HepG2 (cell line): ENCODE data around the gene DQX1. TPM values are rescaled to one million over a fixed set of nuclear protein-coding genes. Genes with fewer than 3 reads are reported as not detected.

Experiments
- EHMT2 ChIP-seq: fragments of 200-600 bp; sonication (generic); IDR thresholded peaks from 2 replicates; pipeline ENCODE4 v1.7.0; 2017; ENCODE audit warnings: antibody characterized with exemption, low read depth, low read length, borderline replicate concordance
- HNF1A ChIP-seq, 2 experiments: sonication (generic) in 1 of 2; formaldehyde crosslinking in 1 of 2; IDR thresholded peaks; 2 replicates each; pipeline versions ENCODE4 v1.4.0 to v1.6.1; 2016 to 2020; ENCODE audit warnings: borderline replicate concordance in 1 of 2, low read depth in 1 of 2, mild to moderate bottlenecking in 1 of 2, missing genetic modification reagents in 1 of 2
- RFXAP ChIP-seq: sonication (generic); formaldehyde crosslinking; IDR thresholded peaks from 2 replicates; pipeline ENCODE4 v1.4.0; 2020; ENCODE audit warnings: missing genetic modification reagents, borderline replicate concordance
- SRF ChIP-seq: IDR thresholded peaks from 2 replicates; pipeline ENCODE4 v1.6.1; 2011; ENCODE audit warnings: mild to moderate bottlenecking, low read depth, low read length, moderate library complexity
- SRSF4 ChIP-seq: fragments of 200-400 bp; formaldehyde crosslinking; IDR thresholded peaks from one replicate; pipeline ENCODE4 v1.6.1; 2018; ENCODE audit warnings: mild to moderate bottlenecking, low read depth, low read length, moderate library complexity; ENCODE audit not compliant: poor library complexity, severe bottlenecking
- THAP9 ChIP-seq: sonication (generic); formaldehyde crosslinking; IDR thresholded peaks from 2 replicates; pipeline ENCODE4; 2020; ENCODE audit warnings: missing genetic modification reagents, mild to moderate bottlenecking, borderline replicate concordance
- ZNF441 ChIP-seq: sonication (generic); formaldehyde crosslinking; IDR thresholded peaks from 2 replicates; pipeline ENCODE4 v1.7.0; 2021; ENCODE audit warnings: missing genetic modification reagents, borderline replicate concordance
- ZNF792 ChIP-seq: IDR thresholded peaks from 2 replicates; pipeline ENCODE4 v1.6.1; 2016
- ZSCAN30 ChIP-seq: sonication (generic); formaldehyde crosslinking; IDR thresholded peaks from 2 replicates; pipeline ENCODE4 v1.5.0; 2020; ENCODE audit warnings: mild to moderate bottlenecking, missing genetic modification reagents
- polyA plus RNA-seq, 8 experiments: library from polyadenylated mRNA; depleted of rRNA in 3 of 8; stranded (reverse) in 7 of 8; unstranded in 1 of 8; fragments of >200 nt; fragmentation: Illumina TruSeq in 4 of 8; extraction: Trizol in 4 of 8; gene quantifications; 2 replicates each; pipeline versions ENCODE4 v1.2.1 to v1.2.3, GENCODE V29; 2011 to 2016; ENCODE audit warnings: low read depth in 4 of 8, missing spikeins in 1 of 8, mixed read lengths in 1 of 8; ENCODE audit not compliant: insufficient read depth in 1 of 8
- total RNA-seq, 5 experiments: library from RNA; depleted of rRNA; stranded (reverse); fragments of >200 nt; fragmentation: Illumina TruSeq; extraction: Trizol; gene quantifications; 2 replicates each; pipeline ENCODE4 v1.2.3, GENCODE V29; 2016; ENCODE audit warnings: low read depth in 1 of 5
- TF ChIP-seq, protein P1 (sequence below), 2 experiments: fragments of 450-650 bp in 1 of 2; sonication (generic) in 1 of 2; formaldehyde crosslinking in 1 of 2; IDR thresholded peaks; 2 replicates each; pipeline versions ENCODE4 v1.6.1 to v1.8.0; 2016 to 2022; ENCODE audit warnings: antibody characterized with exemption in 1 of 2, mild to moderate bottlenecking in 1 of 2, missing genetic modification reagents in 1 of 2

Gene DQX1
- total and polyA plus RNA-seq, 2 of the 13 experiments (the other 11 are each of a cell fraction or from before 2014, with no cell fraction given): 27.6 to 89.8 TPM

DNA sequence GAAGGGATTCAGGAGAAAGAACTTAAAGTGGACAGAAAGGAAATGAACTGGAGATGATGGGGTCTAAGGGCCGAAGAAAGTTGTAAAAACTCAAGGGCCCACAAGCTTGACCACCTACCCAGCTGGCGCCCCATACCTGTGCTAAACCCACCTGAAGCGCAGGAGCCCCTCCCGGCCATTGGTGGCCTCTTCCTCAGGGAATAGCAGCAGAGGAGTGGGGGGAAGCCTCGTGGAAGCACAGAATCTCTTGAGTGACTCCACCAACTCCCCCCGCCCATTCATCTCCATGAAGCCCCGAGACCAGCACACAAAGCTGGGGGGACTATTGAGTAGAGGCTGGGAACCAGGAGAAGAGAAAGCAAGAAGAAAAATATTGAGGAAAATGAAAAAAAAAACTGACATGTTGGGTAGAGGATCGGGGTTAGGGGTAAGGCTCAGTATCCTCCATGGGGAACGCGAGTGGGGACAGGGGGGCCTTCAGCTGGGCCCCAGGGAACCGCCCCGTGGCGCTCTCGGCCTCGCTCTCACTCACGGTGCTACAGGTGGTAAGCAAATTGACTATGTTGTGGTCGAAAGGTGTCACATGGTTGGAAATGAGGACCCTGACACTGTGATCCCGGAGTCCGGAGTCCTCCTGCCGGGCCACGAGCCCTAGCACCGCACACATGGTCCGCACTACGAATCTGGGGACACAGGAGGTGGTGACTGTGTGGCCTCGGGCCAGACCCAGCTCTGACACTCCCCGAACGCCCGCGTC, 2.7 kb upstream of the DQX1 start (continued):
- peak; percentile 37 for TF ChIP-seq SRSF4
- no peak for TF ChIP-seq SRF
- TF ChIP-seq EHMT2: no peak
- TF ChIP-seq, protein P1, sequence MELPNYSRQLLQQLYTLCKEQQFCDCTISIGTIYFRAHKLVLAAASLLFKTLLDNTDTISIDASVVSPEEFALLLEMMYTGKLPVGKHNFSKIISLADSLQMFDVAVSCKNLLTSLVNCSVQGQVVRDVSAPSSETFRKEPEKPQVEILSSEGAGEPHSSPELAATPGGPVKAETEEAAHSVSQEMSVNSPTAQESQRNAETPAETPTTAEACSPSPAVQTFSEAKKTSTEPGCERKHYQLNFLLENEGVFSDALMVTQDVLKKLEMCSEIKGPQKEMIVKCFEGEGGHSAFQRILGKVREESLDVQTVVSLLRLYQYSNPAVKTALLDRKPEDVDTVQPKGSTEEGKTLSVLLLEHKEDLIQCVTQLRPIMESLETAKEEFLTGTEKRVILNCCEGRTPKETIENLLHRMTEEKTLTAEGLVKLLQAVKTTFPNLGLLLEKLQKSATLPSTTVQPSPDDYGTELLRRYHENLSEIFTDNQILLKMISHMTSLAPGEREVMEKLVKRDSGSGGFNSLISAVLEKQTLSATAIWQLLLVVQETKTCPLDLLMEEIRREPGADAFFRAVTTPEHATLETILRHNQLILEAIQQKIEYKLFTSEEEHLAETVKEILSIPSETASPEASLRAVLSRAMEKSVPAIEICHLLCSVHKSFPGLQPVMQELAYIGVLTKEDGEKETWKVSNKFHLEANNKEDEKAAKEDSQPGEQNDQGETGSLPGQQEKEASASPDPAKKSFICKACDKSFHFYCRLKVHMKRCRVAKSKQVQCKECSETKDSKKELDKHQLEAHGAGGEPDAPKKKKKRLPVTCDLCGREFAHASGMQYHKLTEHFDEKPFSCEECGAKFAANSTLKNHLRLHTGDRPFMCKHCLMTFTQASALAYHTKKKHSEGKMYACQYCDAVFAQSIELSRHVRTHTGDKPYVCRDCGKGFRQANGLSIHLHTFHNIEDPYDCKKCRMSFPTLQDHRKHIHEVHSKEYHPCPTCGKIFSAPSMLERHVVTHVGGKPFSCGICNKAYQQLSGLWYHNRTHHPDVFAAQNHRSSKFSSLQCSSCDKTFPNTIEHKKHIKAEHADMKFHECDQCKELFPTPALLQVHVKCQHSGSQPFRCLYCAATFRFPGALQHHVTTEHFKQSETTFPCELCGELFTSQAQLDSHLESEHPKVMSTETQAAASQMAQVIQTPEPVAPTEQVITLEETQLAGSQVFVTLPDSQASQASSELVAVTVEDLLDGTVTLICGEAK (IDR thresholded peaks at IDR 0.05): no peak
- TF ChIP-seq, protein P1 (CRISPR knock-in tag; IDR thresholded peaks at IDR 0.05): 0 out of 2 replicates have a peak, but pooled peaks have one; percentile 3
- peak; percentile 15; the same call in 1 of the 2 replicates for TF ChIP-seq RFXAP (CRISPR knock-in tag)
- no peak for TF ChIP-seq ZSCAN30 (CRISPR knock-in tag)
- TF ChIP-seq THAP9 (CRISPR knock-in tag): no peak
- no peak; the same call in 1 of the 2 replicates for TF ChIP-seq ZNF441 (CRISPR knock-in tag)
- no peak for TF ChIP-seq HNF1A (IDR thresholded peaks at IDR 0.05; ENCODE audit: low read depth)
- no peak for TF ChIP-seq HNF1A (CRISPR knock-in tag; IDR thresholded peaks at IDR 0.05; ENCODE audit: borderline replicate concordance)
- TF ChIP-seq ZNF792 (CRISPR knock-in tag): 0 out of 2 replicates have a peak, but pooled peaks have one; percentile 0
